OCI-LY3 (cell line): ENCODE results near the gene CORO2B.

Experiments
- CTCF ChIP-seq: fragments of 200-600, 300-600 bp; sonication (generic); IDR thresholded peaks from 2 replicates; pipeline ENCODE4 v1.5.1; 2014; ENCODE audit warnings: antibody characterized with exemption, low read length, low read depth
- EZH2phosphoT487 ChIP-seq: fragments of 200-600 bp; shearing (Covaris generic); IDR thresholded peaks from 2 replicates; pipeline ENCODE4 v1.6.1; 2018; ENCODE audit warnings: antibody characterized with exemption, mixed run types, low read depth

- no peak for TF ChIP-seq CTCF
- no peak for TF ChIP-seq EZH2phosphoT487
Observed at GRCh38 chr15:68592054-68592453, 13.3 kb downstream of the CORO2B start.
